GM12875 (cell line): ENCODE results near the gene CACNA1F.

ENCODE experiments used
- H3K4me3 ChIP-seq: one replicate; pipeline ENCODE4 v1.5.1; 2011; ENCODE audit warnings: low read depth, low read length, control low read depth
- CTCF ChIP-seq: IDR thresholded peaks from 2 replicates; pipeline ENCODE4 v1.5.1; 2011; ENCODE audit warnings: low read depth, mild to moderate bottlenecking, control low read depth, inconsistent platforms, low read length, moderate library complexity, borderline replicate concordance; ENCODE audit not compliant: insufficient read depth

CACNA1F gene

GRCh38 chrX:49161632-49162031 is 71.5 kb downstream of the CACNA1F start:
- TF ChIP-seq CTCF = no peak
- H3K4me3 ChIP-seq = no peak overlapping the region

- TF ChIP-seq CTCF = no peak
- H3K4me3 ChIP-seq = no peak overlapping the region
Measured at GRCh38 chrX:49160908-49161307, 72.2 kb downstream of the CACNA1F start.

GRCh38 chrX:49157194-49157593 is 75.9 kb downstream of the CACNA1F start:
- no peak for TF ChIP-seq CTCF
- H3K4me3 ChIP-seq = no peak overlapping the region

GRCh38 chrX:49155900-49156837 is 77.0 kb downstream of the CACNA1F start:
- peak; percentile 74 for TF ChIP-seq CTCF
- H3K4me3 ChIP-seq = peak overlapping the region; percentile 55

GRCh38 chrX:49155243-49155899 is 77.8 kb downstream of the CACNA1F start:
- TF ChIP-seq CTCF = no peak
- H3K4me3 ChIP-seq = peak overlapping the region; percentile 55
